GM21515 (cell line): ENCODE data around the gene ENOX2.
"Not testable (repeated sequence)": the region's sequence is repeated elsewhere in the genome, so short reads cannot be mapped to it uniquely, and the experiment has no call there.

Experiments used
- ATAC-seq: cut with Tn5 transposase; IDR thresholded peaks from one replicate; pipeline ENCODE4 v1.9.1; 2021; ENCODE audit not compliant: unreplicated experiment

The ENOX2 gene

DNA sequence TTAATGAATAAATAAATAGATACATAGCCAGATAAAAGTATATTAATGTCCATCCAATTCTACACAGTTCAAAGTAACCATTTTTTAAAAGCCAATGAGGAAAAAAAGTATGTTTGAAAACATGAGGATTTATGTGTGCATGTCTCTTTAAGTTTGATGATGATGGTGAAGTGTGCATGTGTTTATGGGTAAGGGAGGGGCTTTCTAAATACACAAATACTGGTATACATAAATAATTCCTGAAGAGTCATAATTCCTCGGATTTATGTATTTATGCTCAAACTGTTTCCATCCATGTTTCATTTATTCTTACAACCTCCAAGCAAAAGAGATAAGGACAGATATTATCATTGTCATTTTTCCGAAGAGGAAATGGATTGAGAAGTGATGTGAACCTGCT lies 75.4 kb downstream of the ENOX2 start:
- no peak for ATAC-seq

DNA sequence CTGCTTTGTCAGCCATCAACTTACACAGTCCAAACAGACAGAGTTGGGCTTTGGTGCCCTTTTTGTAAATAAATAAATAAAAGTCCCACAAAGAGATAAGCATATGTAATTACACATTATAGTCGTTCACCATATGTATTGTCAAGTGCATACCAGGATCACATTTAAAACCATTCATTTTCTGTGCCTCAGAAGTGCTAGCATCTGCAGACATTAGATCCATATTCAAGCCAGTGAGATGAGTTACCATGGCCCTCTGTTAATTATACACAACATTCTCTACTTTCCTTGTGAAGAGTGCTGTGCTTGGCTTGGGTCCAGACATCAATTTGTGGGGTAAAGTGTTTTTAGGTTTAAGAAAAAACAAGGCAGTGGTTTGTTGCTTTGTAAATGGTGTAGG lies 76.8 kb downstream of the ENOX2 start:
- ATAC-seq: no peak

DNA sequence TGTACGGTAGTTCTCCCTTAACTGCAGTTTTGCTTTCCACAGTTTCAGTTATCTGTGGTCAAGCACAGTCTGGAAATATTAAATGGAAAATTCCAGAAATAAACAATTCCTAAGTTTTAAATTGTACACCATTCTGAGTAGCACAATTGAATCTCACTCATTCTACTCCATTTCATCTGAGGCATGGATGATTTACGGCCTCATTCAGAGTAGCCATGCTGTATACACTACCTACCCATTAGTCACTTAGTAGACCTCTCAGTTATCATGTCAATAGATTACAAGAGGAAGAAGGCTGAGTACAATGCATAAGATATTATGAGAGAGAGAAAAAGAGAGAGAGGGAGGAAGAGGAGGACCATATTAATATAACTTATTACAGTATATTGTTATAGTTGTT lies 77.5 kb downstream of the ENOX2 start:
- ATAC-seq: no peak

DNA sequence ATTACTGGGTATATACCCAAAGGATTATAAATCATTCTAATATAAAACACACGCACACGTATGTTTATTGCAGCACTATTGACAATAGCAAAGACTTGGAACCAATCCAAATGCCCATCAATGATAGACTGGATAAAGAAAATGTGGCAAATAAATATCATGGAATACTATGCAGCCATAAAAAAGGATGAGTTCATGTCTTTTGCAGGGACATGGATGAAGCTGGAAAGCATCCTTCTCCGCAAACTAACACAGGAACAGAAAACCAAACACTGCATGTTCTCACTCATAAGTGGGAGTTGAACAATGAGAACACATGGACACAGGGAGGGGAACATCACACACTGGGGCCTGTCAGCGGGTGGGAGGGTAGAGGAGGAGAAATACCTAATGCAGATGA lies 83.6 kb downstream of the ENOX2 start:
- not testable (repeated sequence) for ATAC-seq

DNA sequence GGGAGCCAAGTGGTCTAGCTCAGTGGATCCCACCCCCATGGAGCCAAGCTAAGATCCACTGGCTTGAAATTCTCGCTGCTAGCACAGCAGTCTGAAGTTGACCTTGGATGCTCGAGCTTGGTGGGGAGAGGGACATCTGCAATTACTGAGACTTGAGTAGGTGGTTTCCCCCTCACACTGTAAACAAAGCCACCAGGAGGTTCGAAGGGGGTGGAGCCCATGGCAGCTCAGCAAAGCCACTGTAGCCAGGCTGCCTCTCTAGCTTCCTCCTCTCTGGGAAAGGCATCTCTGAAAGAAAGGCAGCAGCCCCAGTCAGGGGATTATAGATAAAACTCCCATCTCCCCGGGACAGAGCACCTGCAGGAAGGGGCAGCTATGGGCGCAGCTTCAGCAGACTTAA lies 89.1 kb downstream of the ENOX2 start:
- not testable (repeated sequence) for ATAC-seq

DNA sequence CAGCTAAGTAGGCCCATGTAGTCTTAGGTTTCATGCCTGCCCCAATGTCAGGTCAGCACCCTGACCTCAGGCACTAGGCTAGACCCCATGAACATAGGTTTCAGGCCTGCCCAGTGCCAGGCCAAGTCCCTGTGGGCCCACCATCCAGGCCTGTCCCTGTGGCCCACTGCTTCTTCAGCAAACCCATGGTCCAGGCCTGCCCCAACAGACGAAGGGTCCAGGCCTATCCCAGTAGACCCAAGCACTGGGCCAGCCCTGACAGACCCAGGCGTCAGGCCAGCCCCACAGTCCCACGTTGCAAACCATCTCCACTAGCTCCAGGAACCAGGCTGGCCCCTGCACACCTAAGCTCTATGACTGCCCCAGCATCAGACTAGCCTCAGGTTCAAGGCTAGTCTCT lies 92.4 kb downstream of the ENOX2 start:
- no peak for ATAC-seq

DNA sequence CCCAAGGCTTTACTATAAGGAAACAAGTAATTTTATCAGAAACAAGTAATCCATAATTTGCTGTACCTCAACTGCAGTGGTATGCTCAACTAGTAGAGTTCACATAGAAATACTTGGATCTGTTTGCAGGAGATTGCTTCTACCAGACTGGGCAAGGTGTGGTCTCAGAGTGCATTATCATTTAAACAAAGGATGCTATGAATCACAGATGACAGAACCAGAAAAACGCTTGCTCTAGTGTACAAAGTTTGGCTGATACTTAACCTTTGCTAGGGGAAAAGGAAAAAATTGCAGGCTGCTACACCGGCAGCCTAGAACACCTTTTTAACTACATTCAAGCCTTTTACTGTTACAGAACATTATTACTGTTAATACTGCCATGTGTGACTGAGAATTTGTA lies 97.1 kb downstream of the ENOX2 start:
- ATAC-seq: no peak

DNA sequence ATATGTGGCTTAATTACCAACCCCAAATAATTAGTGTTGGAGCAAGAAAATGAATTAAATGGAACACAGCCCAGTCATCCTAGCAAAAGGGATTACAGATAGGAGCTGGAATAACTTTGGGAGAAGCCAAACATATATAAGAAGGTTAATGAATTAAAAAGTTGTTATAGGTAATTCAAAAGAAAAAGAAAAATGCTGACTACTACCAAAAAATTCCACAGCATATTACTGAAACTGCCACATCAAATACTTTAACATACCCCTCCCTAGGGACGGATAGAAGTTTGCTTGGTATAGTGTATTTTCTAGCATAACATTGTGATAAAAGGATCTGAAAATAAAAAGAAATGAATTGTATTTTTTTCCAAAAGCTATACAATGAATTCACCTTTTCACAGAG lies 99.5 kb downstream of the ENOX2 start:
- no peak for ATAC-seq

DNA sequence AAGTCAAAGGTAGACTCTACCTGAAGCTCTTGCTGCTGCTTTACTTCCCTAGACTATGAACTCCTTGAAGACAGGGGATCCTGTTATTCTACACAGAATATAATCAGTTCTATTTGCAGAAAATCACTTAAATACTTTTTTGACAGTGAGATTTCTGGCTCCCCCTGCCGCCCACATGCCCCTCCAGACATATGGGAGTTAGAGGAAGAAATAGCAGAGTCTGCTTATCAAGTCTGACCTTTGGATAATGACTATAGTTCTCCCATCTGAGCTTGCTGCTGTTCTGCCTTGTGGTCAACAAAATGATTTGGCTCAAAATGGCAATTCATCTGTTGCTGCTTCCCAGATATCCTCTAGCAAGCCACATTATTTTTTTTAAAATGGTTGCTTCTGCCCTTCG lies 101.1 kb downstream of the ENOX2 start:
- no peak for ATAC-seq

DNA sequence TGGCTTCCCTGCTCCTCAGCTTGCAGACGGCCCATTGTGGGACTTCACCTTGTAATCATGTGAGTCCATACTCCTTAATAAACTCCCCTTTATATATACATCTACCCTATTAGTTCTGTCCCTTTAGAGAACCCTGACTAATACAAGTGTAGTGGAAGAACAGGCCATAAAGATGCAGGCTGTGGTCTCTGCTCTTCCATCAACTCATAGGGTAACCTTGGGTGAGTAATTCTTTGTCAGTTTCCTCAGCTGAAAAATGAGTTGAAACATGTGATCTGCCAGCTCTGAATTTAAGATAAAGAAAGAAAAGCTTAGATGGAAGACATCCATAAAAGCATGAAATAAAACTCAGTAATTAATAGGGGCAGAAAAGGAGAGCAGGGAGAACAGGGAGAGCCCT lies 103.6 kb downstream of the ENOX2 start:
- ATAC-seq: no peak

DNA sequence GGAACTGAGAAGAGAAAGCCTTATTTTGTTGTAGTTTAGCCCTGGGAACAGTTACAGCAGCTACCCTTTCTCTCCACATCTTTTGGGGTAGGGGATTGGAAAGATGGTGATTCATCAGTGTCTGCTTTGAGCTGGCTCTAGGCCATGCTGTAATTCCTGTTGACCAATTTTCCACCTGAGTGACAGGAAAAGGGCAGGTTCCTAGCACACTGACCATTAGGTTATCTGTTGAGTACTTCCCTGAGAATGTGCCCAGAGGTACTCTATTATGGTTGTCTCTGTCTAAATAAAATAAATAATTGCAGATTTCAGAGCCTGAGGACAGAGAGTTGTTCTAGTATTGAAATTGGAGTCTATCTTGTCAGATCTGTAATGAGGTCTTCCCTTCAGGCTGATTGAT lies 109.0 kb downstream of the ENOX2 start:
- no peak for ATAC-seq

DNA sequence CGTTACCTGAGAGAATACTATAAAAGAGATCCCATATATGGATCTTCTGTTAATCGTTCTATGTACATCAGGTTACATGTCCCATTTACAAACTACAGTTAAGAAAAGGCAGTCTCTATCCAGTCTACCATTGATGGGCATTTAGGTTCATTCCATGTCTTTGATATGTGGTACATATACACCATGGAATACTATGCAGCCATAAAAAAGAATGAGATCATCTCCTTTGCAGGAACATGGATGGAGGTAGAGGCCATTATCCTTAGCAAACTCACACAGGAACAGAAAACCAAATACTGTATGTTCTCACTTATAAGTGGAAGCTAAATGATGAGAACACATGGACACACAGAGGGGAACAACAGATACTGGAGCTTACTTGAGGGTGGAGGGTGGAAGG lies 111.1 kb downstream of the ENOX2 start:
- not testable (repeated sequence) for ATAC-seq

DNA sequence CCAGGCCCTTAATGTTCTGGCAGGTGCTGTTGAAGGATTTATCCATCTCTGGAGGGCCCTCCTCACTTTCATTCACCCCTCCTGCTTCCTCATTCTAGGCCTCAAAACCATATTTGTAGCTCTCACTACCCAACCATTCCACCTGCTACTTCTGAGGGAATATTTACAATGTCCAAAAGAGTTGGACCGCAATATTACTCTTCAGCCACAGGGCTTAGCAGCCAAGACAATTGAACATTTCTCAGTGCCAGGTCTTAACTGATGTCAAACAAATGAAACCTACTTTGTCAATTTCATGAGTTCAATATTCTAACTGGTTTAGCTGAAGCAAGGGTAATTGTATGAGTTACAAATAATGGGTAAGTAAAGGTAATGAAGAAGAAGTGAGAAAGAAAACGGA lies 113.2 kb downstream of the ENOX2 start:
- no peak for ATAC-seq

DNA sequence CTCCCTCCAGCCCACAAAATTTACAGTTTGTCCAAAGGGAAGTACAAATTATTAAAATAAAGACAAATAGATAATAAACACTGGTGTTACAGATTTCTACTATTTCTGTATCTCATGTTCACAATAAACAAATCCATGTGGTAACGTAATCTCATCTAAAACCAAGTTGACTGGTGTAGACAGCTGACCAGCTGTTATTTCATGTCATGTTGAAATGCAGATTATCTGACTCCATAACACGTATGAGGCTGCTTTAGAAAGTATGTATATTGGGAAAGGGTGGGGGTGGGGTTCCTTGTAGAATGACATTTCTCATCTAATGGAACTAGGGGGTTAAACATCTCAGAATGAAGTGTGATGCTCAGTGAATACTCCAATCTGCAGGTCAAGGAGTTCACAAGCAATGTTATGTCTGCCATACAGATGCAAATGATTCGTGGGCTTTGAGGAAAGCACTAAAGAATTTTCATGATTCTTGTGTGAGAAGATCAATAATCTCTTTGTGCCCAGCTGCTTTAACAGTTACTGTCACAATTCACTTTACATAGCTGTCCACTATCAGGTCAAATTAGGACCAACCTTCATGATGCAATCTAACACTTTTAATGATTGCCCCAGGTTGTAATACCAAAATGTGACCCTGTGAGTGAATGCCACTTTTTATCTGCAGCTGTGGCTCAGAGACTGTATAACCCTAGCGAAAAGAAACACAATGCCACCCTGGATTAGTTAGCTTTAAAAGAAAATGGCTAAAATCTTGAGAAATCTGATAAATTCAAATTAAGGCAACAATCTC lies 114.0 kb downstream of the ENOX2 start:
- ATAC-seq: no peak

DNA sequence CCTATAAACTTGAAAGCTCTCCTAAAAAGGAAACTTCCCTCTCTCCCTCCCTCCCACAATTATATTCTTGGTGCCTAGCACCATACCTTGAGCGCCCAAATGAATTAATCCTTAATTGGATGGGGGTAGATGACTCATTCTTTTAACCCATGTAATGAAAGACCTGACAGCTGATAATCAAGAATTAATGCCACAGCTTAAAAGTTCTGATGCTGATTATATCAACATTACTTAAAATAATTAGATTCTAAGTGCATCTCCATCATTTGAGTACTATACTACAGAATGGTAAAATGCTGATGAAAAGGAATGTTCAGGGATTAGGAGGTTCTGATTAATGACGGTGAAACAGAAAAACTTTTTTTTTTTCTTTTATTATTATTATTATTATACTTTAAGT lies 117.0 kb downstream of the ENOX2 start:
- ATAC-seq: no peak

DNA sequence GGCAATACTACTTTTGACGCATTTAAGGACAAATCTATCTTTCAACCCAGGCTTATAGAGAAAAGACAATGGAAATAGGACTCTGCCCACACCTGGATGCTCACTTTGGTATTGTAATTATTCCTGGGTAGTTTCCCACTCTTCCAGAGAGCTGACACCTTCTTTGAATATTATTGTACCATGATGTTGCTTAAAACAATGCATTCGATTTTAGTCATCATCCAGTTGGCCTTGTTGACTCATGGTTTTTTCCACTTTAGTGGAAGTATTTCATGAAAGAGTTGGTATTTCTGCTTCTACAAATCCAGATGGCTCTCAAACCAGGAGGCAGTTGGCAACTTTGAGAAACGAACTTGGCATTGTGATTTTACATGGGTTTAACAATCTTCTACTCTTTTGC lies 124.2 kb downstream of the ENOX2 start:
- ATAC-seq: no peak

DNA sequence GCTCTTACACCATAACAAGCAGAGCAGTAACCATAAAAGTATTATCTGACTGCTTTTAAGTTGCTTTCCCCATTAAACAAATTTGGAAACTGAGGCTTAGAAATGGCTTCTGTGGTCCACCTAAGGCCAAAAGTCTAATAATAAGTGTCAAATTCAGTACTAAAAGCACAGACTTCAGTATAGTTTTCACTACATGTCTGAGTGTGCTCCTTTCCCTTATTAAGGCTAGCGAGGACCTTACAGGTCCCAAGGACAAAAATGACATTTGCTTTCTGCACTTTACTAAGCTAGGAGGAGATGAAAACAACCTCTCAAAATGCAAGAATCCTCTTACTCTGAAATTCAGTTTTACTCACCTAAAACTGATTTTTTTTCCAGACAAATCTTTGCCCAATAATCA lies 127.2 kb downstream of the ENOX2 start:
- ATAC-seq: no peak

DNA sequence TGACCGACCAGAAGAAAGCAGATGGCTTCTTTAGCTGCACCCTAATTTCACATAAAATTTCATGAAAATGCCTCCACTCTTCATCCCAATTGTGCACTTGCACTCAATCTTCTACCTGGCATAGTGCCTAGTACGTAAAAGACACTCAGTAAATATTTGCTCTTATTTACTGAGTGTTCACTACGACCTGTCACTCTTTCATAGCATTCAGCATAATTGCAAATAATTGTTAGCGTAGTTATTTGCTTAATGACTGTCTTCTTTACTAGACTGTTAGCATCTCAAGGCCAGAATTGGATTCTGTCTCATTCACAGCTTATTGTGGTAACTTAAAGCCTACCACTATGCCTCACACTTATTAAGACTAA lies 130.2 kb downstream of the ENOX2 start:
- ATAC-seq: no peak

DNA sequence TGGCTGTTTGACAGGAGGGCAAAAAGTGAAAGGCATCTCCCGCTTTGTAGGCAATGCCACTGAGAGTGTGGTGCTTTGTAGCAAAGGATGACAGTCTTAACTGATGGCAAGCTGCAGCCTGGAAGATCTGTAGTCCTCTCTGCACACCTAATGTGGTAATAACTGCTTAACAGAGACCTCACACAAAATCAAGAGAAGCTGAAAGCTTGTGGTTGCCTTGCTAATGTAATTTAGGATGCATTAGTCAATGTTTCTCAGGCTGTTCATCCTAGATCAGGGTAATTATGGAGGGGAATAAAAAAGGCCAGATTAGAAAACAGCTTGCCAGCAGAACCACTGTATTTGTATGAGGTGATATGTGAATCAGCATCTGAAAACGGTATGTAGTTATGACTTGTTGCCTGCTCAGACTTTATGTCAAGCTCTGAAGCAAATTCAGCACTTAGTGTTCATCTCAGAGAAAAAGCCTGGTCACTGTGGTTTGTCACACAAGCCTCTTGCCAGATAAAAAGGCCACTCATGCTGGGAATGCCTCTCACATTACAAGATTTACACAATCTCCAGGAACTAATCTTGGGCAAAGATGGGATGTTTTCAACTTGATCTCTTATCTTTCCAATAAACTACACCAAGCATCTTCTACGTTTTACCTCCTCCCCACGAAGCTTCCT lies 130.8 kb downstream of the ENOX2 start:
- ATAC-seq: no peak

DNA sequence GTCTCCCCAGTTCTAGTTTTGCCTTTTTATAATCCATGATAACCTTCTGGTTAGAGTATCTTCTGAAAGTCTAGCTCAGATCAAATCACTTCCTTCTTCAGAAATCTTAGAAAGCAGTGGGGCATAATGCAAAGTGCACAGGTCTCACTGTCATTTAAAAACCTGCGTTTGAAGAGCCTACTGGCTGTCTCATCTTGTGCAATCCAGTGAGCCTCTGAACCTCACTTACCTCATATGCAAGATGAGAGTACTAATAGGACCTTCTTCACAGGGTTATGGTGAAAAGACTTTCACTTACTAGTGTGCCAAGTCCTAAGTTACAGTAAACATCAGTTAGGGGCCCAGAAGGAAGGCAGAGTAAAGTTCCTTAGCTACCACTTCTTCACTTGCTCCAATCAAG lies 131.4 kb downstream of the ENOX2 start:
- no peak for ATAC-seq

DNA sequence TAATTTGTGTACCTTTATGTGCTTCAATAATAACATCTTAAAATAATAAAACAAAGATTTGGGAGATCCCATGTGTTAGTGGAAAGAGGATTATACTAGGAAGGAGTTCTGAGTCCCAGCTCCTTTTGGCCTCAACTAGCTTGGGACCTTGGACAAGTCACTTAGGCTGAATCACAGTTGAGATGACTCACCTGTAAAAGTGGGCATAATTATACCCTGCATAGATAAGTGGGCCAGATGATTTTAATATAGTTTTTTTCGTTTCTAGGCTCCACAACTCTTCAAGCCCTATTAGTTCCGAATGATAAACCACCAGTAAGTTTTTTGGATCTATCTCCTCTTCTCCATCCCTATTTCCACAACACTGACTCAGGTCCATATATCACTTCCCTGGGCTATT lies 131.8 kb downstream of the ENOX2 start:
- no peak for ATAC-seq

DNA sequence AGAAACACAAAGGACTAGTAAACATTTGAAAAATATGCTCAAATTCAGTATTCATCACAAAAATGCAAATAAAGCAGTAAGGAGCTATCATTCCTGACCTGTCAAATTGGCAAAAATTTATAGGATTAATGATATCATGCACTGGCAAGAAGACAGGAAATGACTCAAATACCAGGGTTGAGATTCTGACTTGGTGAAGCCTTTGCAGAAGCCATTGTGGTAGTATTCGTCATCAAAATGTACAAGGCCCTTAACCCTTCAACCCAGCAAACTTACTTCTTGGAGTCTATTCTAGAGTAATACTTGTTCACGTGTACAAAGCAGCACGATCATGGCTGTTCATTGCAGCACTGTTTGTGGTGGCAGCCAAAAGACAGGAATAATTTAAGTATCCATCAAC lies 132.4 kb downstream of the ENOX2 start:
- no peak for ATAC-seq

DNA sequence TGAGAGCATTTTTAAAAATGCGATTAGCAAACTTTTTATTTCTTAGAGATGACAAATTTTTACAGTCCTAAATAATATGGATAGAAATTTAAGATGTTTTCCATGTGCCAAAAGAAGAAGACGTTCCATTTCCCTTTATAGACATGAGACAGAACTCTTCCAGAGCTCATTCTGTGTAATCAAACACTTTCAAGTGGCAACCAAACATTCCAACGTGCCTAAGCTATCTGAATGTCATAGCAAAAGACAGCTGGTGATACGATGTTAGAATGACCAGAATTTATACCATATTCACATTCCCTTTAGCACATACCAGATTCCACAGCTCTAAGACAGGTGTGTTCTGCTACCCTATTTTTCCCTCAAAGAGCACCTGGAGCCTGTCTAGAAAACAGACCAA lies 133.2 kb downstream of the ENOX2 start:
- ATAC-seq: no peak
